GM10266 (cell line): ENCODE data around the gene STIMATE.

Experiments used
- DNase-seq: peaks from one replicate; pipeline ENCODE4 v3.0.0; 2012; ENCODE audit errors: extremely low spot score
- CTCF ChIP-seq: IDR thresholded peaks from 2 replicates; pipeline ENCODE4 v1.5.1; 2012; ENCODE audit warnings: mild to moderate bottlenecking, low read depth; ENCODE audit not compliant: control insufficient read depth, insufficient read depth; ENCODE audit errors: missing control alignments

STIMATE gene

GRCh38 chr3:52831500-52832301 is 65.6 kb downstream of the STIMATE start:
- no peak for TF ChIP-seq CTCF
- no peak for DNase-seq

- DNase-seq, result no peak
- no peak for TF ChIP-seq CTCF
Measured at GRCh38 chr3:52830535-52831258, 66.7 kb downstream of the STIMATE start, which contains the start of gene ITIH4. Gene ITIH4 (minus strand): TSS chr3:52830672. CDS start chr3:52830642, 30 bp downstream.

DNA sequence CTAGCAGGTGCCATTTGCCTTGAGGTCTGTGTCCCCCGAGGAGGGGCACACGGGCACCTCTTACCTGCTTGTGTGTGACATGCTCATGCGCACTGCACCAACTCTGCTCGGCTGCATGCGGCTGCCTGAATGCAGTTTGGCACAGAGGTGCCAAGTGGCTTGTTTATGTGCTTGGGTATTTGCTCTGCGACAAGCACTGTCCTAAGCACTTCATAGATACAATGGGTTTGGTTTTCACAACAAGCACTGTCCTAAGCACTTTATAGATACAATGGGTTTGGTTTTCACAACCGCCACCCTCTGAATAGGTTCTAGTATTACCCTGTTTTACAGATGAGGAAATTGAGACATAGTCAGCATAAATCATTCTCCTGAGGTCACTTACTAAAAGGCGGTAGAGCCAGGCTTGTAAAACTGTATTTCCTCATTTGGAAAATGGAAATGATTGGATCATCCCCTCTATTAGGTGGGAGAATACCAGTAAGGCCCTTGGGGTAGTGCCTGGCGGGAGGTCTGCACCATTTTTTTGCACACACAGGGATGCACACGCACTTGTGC is 67.4 kb downstream of the STIMATE start:
- no peak for DNase-seq
- no peak for TF ChIP-seq CTCF

DNA sequence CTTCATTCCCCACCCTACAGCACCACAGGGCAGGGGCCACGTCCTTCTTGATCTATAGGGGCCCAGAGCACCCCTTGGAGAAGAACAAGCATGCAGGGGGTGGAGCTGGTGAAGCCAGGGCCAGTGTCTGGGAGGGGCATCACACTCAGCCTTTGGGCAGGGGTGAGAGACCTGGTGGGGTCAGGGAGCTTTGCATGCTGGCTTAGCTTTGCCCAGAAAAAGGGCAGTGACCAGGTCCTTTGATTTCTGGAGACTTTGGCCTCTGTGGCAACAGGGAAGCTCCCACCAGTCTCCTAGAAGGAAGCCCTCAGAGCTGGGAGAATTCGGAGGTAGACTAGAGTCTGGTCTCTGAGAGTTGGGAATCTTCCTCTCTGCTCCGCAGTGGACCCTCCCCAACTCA is 67.9 kb downstream of the STIMATE start:
- no peak for DNase-seq
- TF ChIP-seq CTCF, result no peak

DNA sequence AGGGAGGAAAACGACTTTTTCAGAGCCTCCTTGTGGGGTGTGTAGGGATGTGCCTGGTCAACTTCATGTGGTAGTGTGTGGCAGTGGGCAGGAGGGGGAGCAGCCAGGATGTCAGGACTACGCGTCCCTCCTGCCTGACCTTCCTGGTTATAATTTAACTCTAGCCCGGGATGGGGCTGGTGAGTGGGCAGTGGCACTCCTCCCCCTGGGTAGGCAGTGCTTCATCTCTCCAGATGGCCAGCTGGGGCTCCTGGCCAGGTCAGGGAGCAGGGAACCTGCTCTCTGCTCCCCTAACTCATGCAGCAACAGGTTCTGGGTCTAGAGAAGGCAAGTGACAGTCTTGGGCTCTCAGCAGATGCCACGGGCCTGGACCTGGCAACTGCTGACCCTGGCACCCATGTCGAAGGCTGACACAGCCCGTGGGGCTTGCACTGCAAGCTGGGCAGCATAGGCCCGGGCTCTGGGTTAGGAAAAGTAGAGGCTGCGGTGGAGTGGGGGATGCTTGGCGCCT is 69.4 kb downstream of the STIMATE start:
- TF ChIP-seq CTCF, result no peak
- no peak for DNase-seq

- no peak for DNase-seq
- no peak for TF ChIP-seq CTCF
Measured at GRCh38 chr3:52827441-52827840, 69.9 kb downstream of the STIMATE start.

GRCh38 chr3:52824037-52824436 is 73.3 kb downstream of the STIMATE start:
- TF ChIP-seq CTCF, result no peak

More at GRCh38 chr3:52824037-52824436, 73.3 kb downstream of the STIMATE start:
- DNase-seq, result no peak
